ENCODE measurements around the gene SLC7A11. TPM values are rescaled to one million over a fixed set of nuclear protein-coding genes. Genes with fewer than 3 reads are reported as not detected.

SLC7A11 gene
- total and polyA plus RNA-seq, 10 of the 15 experiments (the other 5 are each of a cell fraction or from before 2014, with no cell fraction given): 1.6 to 9.8 (median 3.5) TPM

GRCh38 chr4:138279286-138279685 lies 37.1 kb upstream of the SLC7A11 start:
- RAD21 ChIA-PET (ENCODE audit: unreplicated experiment): no interaction called here
- H3K27me3 ChIP-seq (replicated peaks in 1 of 2; ENCODE audit: control insufficient read depth in 2 of 2, insufficient read depth in 2 of 2, low read length in 1 of 2): no peaks in the 10 kb centered on the region
- H4K20me1 ChIP-seq (ENCODE audit: control insufficient read depth, insufficient read depth): no peaks in the 10 kb centered on the region
- H3K9me3 ChIP-seq (replicated peaks; ENCODE audit: control insufficient read depth, insufficient read depth, low read length): no peaks in the 10 kb centered on the region
- DNase-seq (ENCODE audit: low read depth, low spot score) (no peak), ATAC-seq (no peak), FAIRE-seq (no peak)
- POLR2A ChIA-PET: no interaction called here
- SMC1A ChIA-PET (ENCODE audit: uncharacterized antibody, unreplicated experiment): interaction anchor here (0.8 to 1.9 kb wide), 3 partner anchors 18 to 54 kb away, joined by 3 to 4 read pairs (median 3); no protein-coding TSS in a partner anchor
- H2AFZ ChIP-seq (ENCODE audit: control insufficient read depth, low read depth, low read length): no peak overlapping the region
- intact Hi-C loops (cut with micrococcal nuclease; ENCODE audit: unreplicated experiment) (no loop called here), in situ Hi-C loops (cut with MboI) (no loop called here)
- TF ChIP-seq NR2C1 (IDR thresholded peaks at IDR 0.05) (no peak), FOS (IDR thresholded peaks at IDR 0.05; ENCODE audit: borderline replicate concordance, extremely low read depth, insufficient read length) (no peak), NFYA (IDR thresholded peaks at IDR 0.05; ENCODE audit: borderline replicate concordance, low read depth, low read length) (no peak), GABPA (IDR thresholded peaks at IDR 0.05; ENCODE audit: low read depth) (no peak), ZSCAN29 (IDR thresholded peaks at IDR 0.05) (no peak), RAD51 (IDR thresholded peaks at IDR 0.05) (no peak), CBX3 (IDR thresholded peaks at IDR 0.05; ENCODE audit: borderline replicate concordance, low read depth) (no peak), SMAD1 (IDR thresholded peaks at IDR 0.05; ENCODE audit: low read depth, partially characterized antibody) (no peak), HDAC2 (IDR thresholded peaks at IDR 0.05) (no peak)
- H3K36me3 ChIP-seq (ENCODE audit: control insufficient read depth in 2 of 2, insufficient read depth in 2 of 2, low read length in 1 of 2): no peaks in the 10 kb centered on the region
- H3K9ac ChIP-seq (ENCODE audit: control insufficient read depth, insufficient read depth, low read length): no peak overlapping the region
- 64% methylated on average over 3 of the region's 3 CpGs for WGBS (ENCODE audit: insufficient coverage, insufficient replicate concordance, low lambda C conversion rate, missing lambda C conversion rate)
- H3K4me1 ChIP-seq (ENCODE audit: control insufficient read depth, insufficient read depth, low read length): no peaks in the 10 kb centered on the region
- CTCF ChIA-PET: no interaction called here
- H3K27ac ChIP-seq (ENCODE audit: control insufficient read depth, insufficient read depth): no peak overlapping the region
- no peak overlapping the region for H3K4me2 ChIP-seq (ENCODE audit: control insufficient read depth, insufficient read depth)
- H3K79me2 ChIP-seq (ENCODE audit: control insufficient read depth, insufficient read depth, low read length): no peaks in the 10 kb centered on the region
- H3K4me3 ChIP-seq: no peak overlapping the region
- BruUV-seq (replicated peaks): no TSS peak

- SMC1A ChIA-PET (ENCODE audit: uncharacterized antibody, unreplicated experiment): interaction anchor here (0.6 to 1.9 kb wide), 8 partner anchors 9 to 189 kb away, joined by 3 to 4 read pairs (median 3); no protein-coding TSS in a partner anchor
- no peak for FAIRE-seq
- Histone ChIP-seq H2AFZ (ENCODE audit: control insufficient read depth, low read depth, low read length) (no peak overlapping the region), H3K27me3 (replicated peaks in 1 of 2; ENCODE audit: control insufficient read depth in 2 of 2, insufficient read depth in 2 of 2, low read length in 1 of 2) (no peaks in the 10 kb centered on the region), H3K9me3 (replicated peaks; ENCODE audit: control insufficient read depth, insufficient read depth, low read length) (no peaks in the 10 kb centered on the region), H3K36me3 (ENCODE audit: control insufficient read depth in 2 of 2, insufficient read depth in 2 of 2, low read length in 1 of 2) (no peaks in the 10 kb centered on the region), H3K4me2 (ENCODE audit: control insufficient read depth, insufficient read depth) (no peak overlapping the region), H3K79me2 (ENCODE audit: control insufficient read depth, insufficient read depth, low read length) (no peaks in the 10 kb centered on the region), H3K4me3 (no peak overlapping the region), H3K4me1 (ENCODE audit: control insufficient read depth, insufficient read depth, low read length) (no peaks in the 10 kb centered on the region), H3K9ac (ENCODE audit: control insufficient read depth, insufficient read depth, low read length) (no peak overlapping the region), H4K20me1 (ENCODE audit: control insufficient read depth, insufficient read depth) (no peaks in the 10 kb centered on the region), H3K27ac (ENCODE audit: control insufficient read depth, insufficient read depth) (no peak overlapping the region)
- POLR2A ChIA-PET: no interaction called here
- ATAC-seq: no peak
- 71% methylated on average over 2 of the region's 2 CpGs for WGBS (ENCODE audit: insufficient coverage, insufficient replicate concordance, low lambda C conversion rate, missing lambda C conversion rate)
- no peak for DNase-seq (ENCODE audit: low read depth, low spot score)
- RAD21 ChIA-PET (ENCODE audit: unreplicated experiment): no interaction called here
- no TSS peak for BruUV-seq (replicated peaks)
- intact Hi-C loops (cut with micrococcal nuclease; ENCODE audit: unreplicated experiment): no loop called here
- in situ Hi-C loops (cut with MboI): no loop called here
- CTCF ChIA-PET: no interaction called here
- no peak for TF ChIP-seq TCF3 (IDR thresholded peaks at IDR 0.05; ENCODE audit: borderline replicate concordance, insufficient read depth, low read depth, low read length)
- TF ChIP-seq EP300 (IDR thresholded peaks at IDR 0.05; ENCODE audit: borderline replicate concordance in 1 of 2, control insufficient read depth in 1 of 2, low read depth in 2 of 2, low read length in 2 of 2): no peak
- no peak for TF ChIP-seq TAF1 (IDR thresholded peaks at IDR 0.05; ENCODE audit: borderline replicate concordance, low read depth, low read length)
- no peak for TF ChIP-seq ZNF622 (IDR thresholded peaks at IDR 0.05)
- no peak for TF ChIP-seq RELA (IDR thresholded peaks at IDR 0.05; ENCODE audit: borderline replicate concordance, partially characterized antibody)
- TF ChIP-seq MEF2B (IDR thresholded peaks at IDR 0.05; ENCODE audit: partially characterized antibody, poor library complexity, severe bottlenecking): no peak
- no peak for TF ChIP-seq NRF1 (conservative IDR thresholded peaks at IDR 0.05; ENCODE audit: low read depth, low read length)
- no peak for TF ChIP-seq JUND (IDR thresholded peaks at IDR 0.05; ENCODE audit: low read depth, low read length)
- no peak for TF ChIP-seq STAT3 (IDR thresholded peaks at IDR 0.05; ENCODE audit: low read depth, low read length)
- TF ChIP-seq PKNOX1 (IDR thresholded peaks at IDR 0.05): no peak
- TF ChIP-seq MEF2A (IDR thresholded peaks at IDR 0.05; ENCODE audit: insufficient read depth, low read depth, low read length): no peak
Measured at GRCh38 chr4:138277133-138277532, 35.0 kb upstream of the SLC7A11 start.
